ENCODE results near the gene MMRN2. TPM values are rescaled to one million over a fixed set of nuclear protein-coding genes. Genes with fewer than 3 reads are reported as not detected.

The MMRN2 gene
- total and polyA plus RNA-seq, 2 experiments from 2014 or later = 1.2 to 4.5 TPM

DNA sequence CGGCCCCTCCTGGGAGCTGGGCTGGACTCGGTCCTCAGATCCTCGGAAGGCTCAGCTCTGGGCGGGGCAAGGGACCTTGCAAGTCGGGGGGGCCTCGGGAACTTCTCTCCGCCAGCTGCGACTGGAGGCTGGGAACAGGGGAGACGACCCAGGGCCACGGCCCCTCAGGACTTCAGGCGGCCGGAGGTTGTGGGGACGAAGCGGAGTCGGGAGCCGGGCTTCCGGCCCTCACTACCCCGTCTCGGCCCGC lies 13.5 kb upstream of the MMRN2 start:
- in situ Hi-C loops (cut with MboI) = no loop called here

DNA sequence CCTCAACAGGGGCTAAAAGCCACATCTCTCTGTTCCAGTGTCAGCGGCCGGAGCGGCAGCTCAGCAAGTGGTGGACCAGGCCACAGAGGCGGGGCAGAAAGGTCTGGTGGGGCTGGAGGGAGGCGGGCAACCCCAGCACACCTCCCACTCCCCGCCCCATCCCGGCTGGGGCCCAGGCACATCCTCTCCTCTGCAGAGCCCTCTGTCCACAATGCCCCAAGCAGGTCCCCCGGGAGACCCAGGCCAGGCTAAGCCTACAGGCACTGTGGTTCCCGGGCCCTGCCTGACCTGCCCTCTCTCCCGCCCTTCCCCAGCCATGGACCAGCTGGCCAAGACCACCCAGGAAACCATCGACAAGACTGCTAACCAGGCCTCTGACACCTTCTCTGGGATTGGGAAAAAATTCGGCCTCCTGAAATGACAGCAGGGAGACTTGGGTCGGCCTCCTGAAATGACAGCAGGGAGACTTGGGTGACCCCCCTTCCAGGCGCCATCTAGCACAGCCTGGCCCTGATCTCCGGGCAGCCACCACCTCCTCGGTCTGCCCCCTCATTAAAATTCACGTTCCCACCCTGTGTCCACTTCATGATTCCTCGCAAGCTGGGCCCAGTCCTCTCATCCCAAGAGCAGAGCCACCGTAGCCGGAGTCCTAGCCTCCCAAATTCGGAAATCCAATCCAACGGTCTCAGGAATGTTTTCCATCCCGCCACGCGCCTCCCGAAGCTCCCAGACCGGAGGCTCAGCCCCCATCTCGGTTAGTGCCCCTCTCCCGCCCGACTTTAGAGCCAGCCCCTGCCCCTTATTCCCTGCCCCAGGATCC lies 13.0 kb upstream of the MMRN2 start:
- H3K79me2 ChIP-seq (ENCODE audit: insufficient read depth) = peaks cover 18% of the 10 kb centered on the region
- H4K20me1 ChIP-seq (ENCODE audit: insufficient read depth) = no peaks in the 10 kb centered on the region
- no peaks in the 10 kb centered on the region for H3K9me3 ChIP-seq (ENCODE audit: low read depth)
- DNase-seq = peak; percentile 77
- peak overlapping the region; percentile 100 for H3K9ac ChIP-seq
- TF ChIP-seq EZH2 (IDR thresholded peaks at IDR 0.05; ENCODE audit: insufficient read depth, poor library complexity, severe bottlenecking) (no peak), EZH2phosphoT487 (IDR thresholded peaks at IDR 0.05; ENCODE audit: insufficient read depth, low read depth) (no peak)
- H3F3A ChIP-seq (ENCODE audit: insufficient read depth) = peaks cover 27% of the 10 kb centered on the region
- no peaks in the 10 kb centered on the region for H3K9me2 ChIP-seq (ENCODE audit: insufficient read depth)
- H3K36me3 ChIP-seq (ENCODE audit: low read depth) = no peaks in the 10 kb centered on the region
- H2AFZ ChIP-seq = peak overlapping the region; percentile 63
- in situ Hi-C loops (cut with MboI) = no loop called here
- H3K27me3 ChIP-seq (replicated peaks; ENCODE audit: insufficient read depth) = no peaks in the 10 kb centered on the region
- WGBS, 2 experiments (ENCODE audit: low coverage in 1 of 2, low lambda C conversion rate in 2 of 2, missing lambda C conversion rate in 2 of 2) = 4 to 5% methylated on average over 28 to 30 of the region's 30 CpGs
- H3K4me2 ChIP-seq (ENCODE audit: unreplicated experiment) = peak overlapping the region; percentile 100
- H3K27ac ChIP-seq = peak overlapping the region; percentile 99
- peak overlapping the region; percentile 94 for H3K4me3 ChIP-seq
- peaks cover 45% of the 10 kb centered on the region for H3K4me1 ChIP-seq (ENCODE audit: insufficient read depth)

More for the DNA sequence above, 13.5 kb upstream of the MMRN2 start:
- peaks cover 18% of the 10 kb centered on the region for H3K79me2 ChIP-seq (ENCODE audit: insufficient read depth)
- no peak for DNase-seq
- H3F3A ChIP-seq (ENCODE audit: insufficient read depth) = peaks cover 27% of the 10 kb centered on the region
- H3K9me2 ChIP-seq (ENCODE audit: insufficient read depth) = no peaks in the 10 kb centered on the region
- TF ChIP-seq EZH2 (IDR thresholded peaks at IDR 0.05; ENCODE audit: insufficient read depth, poor library complexity, severe bottlenecking) (no peak), EZH2phosphoT487 (IDR thresholded peaks at IDR 0.05; ENCODE audit: insufficient read depth, low read depth) (no peak)
- WGBS, 2 experiments (ENCODE audit: low coverage in 1 of 2, low lambda C conversion rate in 2 of 2, missing lambda C conversion rate in 2 of 2) = 0 to 5% methylated on average over 12 to 17 of the region's 20 CpGs
- peaks cover 44% of the 10 kb centered on the region for H3K4me1 ChIP-seq (ENCODE audit: insufficient read depth)
- peak overlapping the region; percentile 94 for H3K4me3 ChIP-seq
- peak overlapping the region; percentile 100 for H3K4me2 ChIP-seq (ENCODE audit: unreplicated experiment)
- H3K9ac ChIP-seq = peak overlapping the region; percentile 100
- H3K27ac ChIP-seq = peak overlapping the region; percentile 99
- no peaks in the 10 kb centered on the region for H3K9me3 ChIP-seq (ENCODE audit: low read depth)
- H4K20me1 ChIP-seq (ENCODE audit: insufficient read depth) = no peaks in the 10 kb centered on the region
- H2AFZ ChIP-seq = peak overlapping the region; percentile 63
- H3K36me3 ChIP-seq (ENCODE audit: low read depth) = no peaks in the 10 kb centered on the region
- H3K27me3 ChIP-seq (replicated peaks; ENCODE audit: insufficient read depth) = no peaks in the 10 kb centered on the region

DNA sequence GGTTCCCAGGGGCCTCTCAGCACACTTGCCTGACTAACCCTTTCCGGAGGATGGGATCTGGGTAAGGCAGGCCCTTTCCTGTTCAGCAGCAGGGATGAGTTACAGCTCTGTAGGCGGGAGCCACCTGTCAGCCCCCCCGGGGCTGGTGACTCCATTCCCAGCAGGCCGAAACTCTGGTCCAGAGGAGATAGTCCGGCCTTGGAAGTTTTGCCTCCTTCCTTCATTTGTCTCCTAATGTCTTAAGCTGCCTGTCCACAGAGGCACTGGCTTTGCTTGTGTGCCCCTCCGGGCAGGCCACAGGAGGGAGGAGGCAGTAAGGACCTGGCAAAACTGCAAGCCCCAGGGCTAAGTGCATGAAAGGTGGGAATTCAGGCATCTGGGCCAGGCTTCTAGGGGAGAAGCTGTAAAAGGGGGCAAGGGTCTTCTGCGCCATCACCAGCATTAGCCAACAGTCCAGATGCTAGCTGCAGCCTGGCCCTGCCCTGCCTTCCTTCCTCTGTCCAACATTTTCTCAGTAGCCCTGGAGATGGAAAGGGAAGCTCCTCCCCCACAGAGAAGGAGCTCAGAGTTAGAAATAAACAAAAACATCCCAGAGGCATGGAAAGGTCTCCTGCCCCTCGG lies 12.1 kb upstream of the MMRN2 start:
- Histone ChIP-seq H3K36me3 (ENCODE audit: low read depth) (no peaks in the 10 kb centered on the region), H2AFZ (no peak overlapping the region; the same call in 1 of the 2 replicates), H3K27ac (peak overlapping the region; percentile 99), H3K9ac (peak overlapping the region; percentile 100), H3K4me2 (ENCODE audit: unreplicated experiment) (peak overlapping the region; percentile 100), H3K4me3 (peak overlapping the region; percentile 94), H3K4me1 (ENCODE audit: insufficient read depth) (peaks cover 45% of the 10 kb centered on the region), H3F3A (ENCODE audit: insufficient read depth) (peaks cover 27% of the 10 kb centered on the region), H3K9me3 (ENCODE audit: low read depth) (no peaks in the 10 kb centered on the region), H3K9me2 (ENCODE audit: insufficient read depth) (no peaks in the 10 kb centered on the region), H4K20me1 (ENCODE audit: insufficient read depth) (no peaks in the 10 kb centered on the region), H3K27me3 (replicated peaks; ENCODE audit: insufficient read depth) (no peaks in the 10 kb centered on the region), H3K79me2 (ENCODE audit: insufficient read depth) (peaks cover 18% of the 10 kb centered on the region)
- TF ChIP-seq EZH2phosphoT487 (IDR thresholded peaks at IDR 0.05; ENCODE audit: insufficient read depth, low read depth) = no peak
- TF ChIP-seq EZH2 (IDR thresholded peaks at IDR 0.05; ENCODE audit: insufficient read depth, poor library complexity, severe bottlenecking) = no peak
- 10 to 17% methylated on average over 8 of the region's 8 CpGs for WGBS, 2 experiments (ENCODE audit: low coverage in 1 of 2, low lambda C conversion rate in 2 of 2, missing lambda C conversion rate in 2 of 2)
- in situ Hi-C loops (cut with MboI) = no loop called here
- DNase-seq = peak; percentile 89

DNA sequence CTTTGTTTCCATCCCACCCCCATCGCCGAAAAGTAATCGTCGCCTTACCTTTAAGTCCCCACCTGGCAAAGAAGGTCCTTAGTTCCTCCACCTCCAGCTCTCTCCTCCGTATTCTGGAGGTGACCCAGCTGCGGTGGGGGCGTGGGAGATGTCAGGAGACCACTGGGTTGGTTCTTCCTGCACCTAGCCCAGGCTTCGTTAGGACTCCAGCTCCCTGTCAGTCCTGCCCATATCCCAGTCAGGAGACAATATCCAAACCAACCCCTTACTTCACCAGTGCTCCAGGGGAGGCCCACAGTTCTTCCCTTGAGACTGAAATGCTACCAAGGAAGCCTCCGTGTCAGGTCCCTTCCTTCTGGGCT lies 11.6 kb upstream of the MMRN2 start:
- Histone ChIP-seq H3F3A (ENCODE audit: insufficient read depth) (peaks cover 27% of the 10 kb centered on the region), H3K36me3 (ENCODE audit: low read depth) (no peaks in the 10 kb centered on the region), H3K9me2 (ENCODE audit: insufficient read depth) (no peaks in the 10 kb centered on the region), H2AFZ (peak overlapping the region; percentile 40), H3K4me2 (ENCODE audit: unreplicated experiment) (peak overlapping the region; percentile 100), H3K4me3 (peak overlapping the region; percentile 94), H3K79me2 (ENCODE audit: insufficient read depth) (peaks cover 18% of the 10 kb centered on the region), H3K27ac (peak overlapping the region; percentile 99), H3K9ac (peak overlapping the region; percentile 100), H3K4me1 (ENCODE audit: insufficient read depth) (peaks cover 45% of the 10 kb centered on the region), H4K20me1 (ENCODE audit: insufficient read depth) (no peaks in the 10 kb centered on the region), H3K27me3 (replicated peaks; ENCODE audit: insufficient read depth) (no peaks in the 10 kb centered on the region), H3K9me3 (ENCODE audit: low read depth) (no peaks in the 10 kb centered on the region)
- in situ Hi-C loops (cut with MboI) = no loop called here
- TF ChIP-seq EZH2phosphoT487 (IDR thresholded peaks at IDR 0.05; ENCODE audit: insufficient read depth, low read depth) (no peak), EZH2 (IDR thresholded peaks at IDR 0.05; ENCODE audit: insufficient read depth, poor library complexity, severe bottlenecking) (no peak)
- no peak for DNase-seq
- WGBS, 2 experiments (ENCODE audit: low coverage in 1 of 2, low lambda C conversion rate in 2 of 2, missing lambda C conversion rate in 2 of 2) = 5% methylated on average over 9 of the region's 9 CpGs

Measured in GM23248 (cell line).